ENCODE data around the gene KIAA1614.

KIAA1614 gene

GRCh38 chr1:180953291-180954004 is 40.8 kb downstream of the KIAA1614 start:
- Histone ChIP-seq H3K9me2 (replicated peaks; ENCODE audit: insufficient read depth, low read length) (no peaks in the 10 kb centered on the region), H3K79me2 (ENCODE audit: low read length) (no peaks in the 10 kb centered on the region), H3K4me2 (ENCODE audit: low read depth, low read length) (peak overlapping the region; percentile 69), H3F3A (ENCODE audit: insufficient read depth, low read length) (0 out of 2 replicates have a peak, but pooled peaks cover 6% of the 10 kb centered on the region), H2AFZ (ENCODE audit: low read length) (peak overlapping the region; percentile 43), H3K4me3 (ENCODE audit: low read length) (peak overlapping the region; percentile 63), H3K36me3 (replicated peaks; ENCODE audit: insufficient read depth, low read length) (no peaks in the 10 kb centered on the region), H4K20me1 (ENCODE audit: insufficient read depth, low read length) (no peaks in the 10 kb centered on the region), H3K9me3 (replicated peaks; ENCODE audit: insufficient read depth, low read length) (no peaks in the 10 kb centered on the region), H3K9ac (ENCODE audit: low read length) (peak overlapping the region; percentile 49; the same call in 1 of the 2 replicates), H3K4me1 (ENCODE audit: low read length) (no peaks in the 10 kb centered on the region), H3K27me3 (replicated peaks; ENCODE audit: insufficient read depth, low read length) (no peaks in the 10 kb centered on the region), H3K27ac (ENCODE audit: low read length) (no peak overlapping the region)
- peak; percentile 32 for DNase-seq
- TF ChIP-seq CTCF (IDR thresholded peaks at IDR 0.05; ENCODE audit: low read length) (peak; percentile 18; the same call in 1 of the 2 replicates), EZH2 (optimal IDR thresholded peaks at IDR 0.05; ENCODE audit: low read depth, low read length) (no peak)

- Histone ChIP-seq H3F3A (ENCODE audit: insufficient read depth, low read length) (0 out of 2 replicates have a peak, but pooled peaks cover 6% of the 10 kb centered on the region), H3K27me3 (replicated peaks; ENCODE audit: insufficient read depth, low read length) (no peaks in the 10 kb centered on the region), H3K4me2 (ENCODE audit: low read depth, low read length) (peak overlapping the region; percentile 69), H3K27ac (ENCODE audit: low read length) (no peak overlapping the region), H4K20me1 (ENCODE audit: insufficient read depth, low read length) (no peaks in the 10 kb centered on the region), H3K36me3 (replicated peaks; ENCODE audit: insufficient read depth, low read length) (no peaks in the 10 kb centered on the region), H3K9me3 (replicated peaks; ENCODE audit: insufficient read depth, low read length) (no peaks in the 10 kb centered on the region), H3K4me3 (ENCODE audit: low read length) (peak overlapping the region; percentile 63), H3K9ac (ENCODE audit: low read length) (peak overlapping the region; percentile 49; the same call in 1 of the 2 replicates), H3K9me2 (replicated peaks; ENCODE audit: insufficient read depth, low read length) (no peaks in the 10 kb centered on the region), H2AFZ (ENCODE audit: low read length) (peak overlapping the region; percentile 43), H3K79me2 (ENCODE audit: low read length) (no peaks in the 10 kb centered on the region), H3K4me1 (ENCODE audit: low read length) (no peaks in the 10 kb centered on the region)
- DNase-seq: peak; percentile 84
- TF ChIP-seq EZH2phosphoT487 (IDR thresholded peaks at IDR 0.05; ENCODE audit: low read length): no peak
Measured at GRCh38 chr1:180954005-180954800, 41.5 kb downstream of the KIAA1614 start.

GRCh38 chr1:180954801-180955165 is 42.1 kb downstream of the KIAA1614 start:
- H3K27me3 ChIP-seq (replicated peaks; ENCODE audit: insufficient read depth, low read length): no peaks in the 10 kb centered on the region
- no peak overlapping the region for H3K27ac ChIP-seq (ENCODE audit: low read length)
- no peaks in the 10 kb centered on the region for H3K9me2 ChIP-seq (replicated peaks; ENCODE audit: insufficient read depth, low read length)
- H3F3A ChIP-seq (ENCODE audit: insufficient read depth, low read length): 0 out of 2 replicates have a peak, but pooled peaks cover 6% of the 10 kb centered on the region
- H3K9ac ChIP-seq (ENCODE audit: low read length): no peak overlapping the region
- no peak for TF ChIP-seq EZH2phosphoT487 (IDR thresholded peaks at IDR 0.05; ENCODE audit: low read length)
- no peak for TF ChIP-seq CTCF (IDR thresholded peaks at IDR 0.05; ENCODE audit: low read length)
- no peak for TF ChIP-seq EZH2 (optimal IDR thresholded peaks at IDR 0.05; ENCODE audit: low read depth, low read length)
- no peak overlapping the region for H3K4me3 ChIP-seq (ENCODE audit: low read length)
- H3K36me3 ChIP-seq (replicated peaks; ENCODE audit: insufficient read depth, low read length): no peaks in the 10 kb centered on the region
- no peak for DNase-seq
- H3K4me2 ChIP-seq (ENCODE audit: low read depth, low read length): peak overlapping the region; percentile 69; the same call in 1 of the 2 replicates
- H3K79me2 ChIP-seq (ENCODE audit: low read length): no peaks in the 10 kb centered on the region
- no peak overlapping the region for H2AFZ ChIP-seq (ENCODE audit: low read length)
- no peaks in the 10 kb centered on the region for H3K9me3 ChIP-seq (replicated peaks; ENCODE audit: insufficient read depth, low read length)
- H4K20me1 ChIP-seq (ENCODE audit: insufficient read depth, low read length): no peaks in the 10 kb centered on the region
- no peaks in the 10 kb centered on the region for H3K4me1 ChIP-seq (ENCODE audit: low read length)

Measured in MM.1S (cell line).